ENCODE results near the gene LZTR1.

DNA sequence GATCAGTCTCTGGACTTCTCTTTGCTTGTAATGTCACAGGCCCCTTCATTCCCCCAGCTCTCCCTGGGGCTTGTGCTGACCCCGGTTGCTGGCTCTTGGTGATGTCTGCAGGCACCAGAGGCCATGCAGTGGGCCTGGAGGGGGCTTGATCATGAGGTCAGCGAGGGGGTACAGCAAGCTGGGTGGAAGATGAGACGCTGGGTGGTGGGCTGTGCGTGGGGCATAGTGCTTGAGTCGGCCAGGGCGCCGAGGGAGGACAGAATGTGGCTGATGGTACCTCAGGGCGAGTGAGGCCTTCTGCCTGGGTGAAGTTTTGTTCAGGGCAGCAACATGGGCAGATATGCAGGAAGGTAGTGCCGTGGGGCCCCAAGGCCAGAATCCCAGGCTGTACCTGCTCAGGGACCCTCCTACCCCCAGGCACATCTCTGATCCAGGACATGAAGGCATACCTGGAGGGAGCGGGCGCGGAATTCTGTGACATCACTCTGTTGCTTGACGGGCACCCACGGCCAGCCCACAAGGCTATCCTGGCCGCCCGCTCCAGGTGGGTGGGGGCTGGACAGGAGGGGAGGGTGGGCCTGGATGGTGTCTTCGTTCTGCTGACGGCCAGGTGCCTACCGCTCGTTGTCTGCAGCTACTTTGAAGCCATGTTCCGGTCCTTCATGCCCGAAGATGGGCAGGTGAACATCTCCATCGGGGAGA lies 13.4 kb downstream of the LZTR1 start:
- TF ChIP-seq, protein P1, sequence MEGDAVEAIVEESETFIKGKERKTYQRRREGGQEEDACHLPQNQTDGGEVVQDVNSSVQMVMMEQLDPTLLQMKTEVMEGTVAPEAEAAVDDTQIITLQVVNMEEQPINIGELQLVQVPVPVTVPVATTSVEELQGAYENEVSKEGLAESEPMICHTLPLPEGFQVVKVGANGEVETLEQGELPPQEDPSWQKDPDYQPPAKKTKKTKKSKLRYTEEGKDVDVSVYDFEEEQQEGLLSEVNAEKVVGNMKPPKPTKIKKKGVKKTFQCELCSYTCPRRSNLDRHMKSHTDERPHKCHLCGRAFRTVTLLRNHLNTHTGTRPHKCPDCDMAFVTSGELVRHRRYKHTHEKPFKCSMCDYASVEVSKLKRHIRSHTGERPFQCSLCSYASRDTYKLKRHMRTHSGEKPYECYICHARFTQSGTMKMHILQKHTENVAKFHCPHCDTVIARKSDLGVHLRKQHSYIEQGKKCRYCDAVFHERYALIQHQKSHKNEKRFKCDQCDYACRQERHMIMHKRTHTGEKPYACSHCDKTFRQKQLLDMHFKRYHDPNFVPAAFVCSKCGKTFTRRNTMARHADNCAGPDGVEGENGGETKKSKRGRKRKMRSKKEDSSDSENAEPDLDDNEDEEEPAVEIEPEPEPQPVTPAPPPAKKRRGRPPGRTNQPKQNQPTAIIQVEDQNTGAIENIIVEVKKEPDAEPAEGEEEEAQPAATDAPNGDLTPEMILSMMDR (IDR thresholded peaks at IDR 0.05; ENCODE audit: low read depth, low read length): no peak
- no peak for TF ChIP-seq POLR2A (IDR thresholded peaks at IDR 0.05; ENCODE audit: extremely low read depth, insufficient read length)
- TF ChIP-seq, protein P2, sequence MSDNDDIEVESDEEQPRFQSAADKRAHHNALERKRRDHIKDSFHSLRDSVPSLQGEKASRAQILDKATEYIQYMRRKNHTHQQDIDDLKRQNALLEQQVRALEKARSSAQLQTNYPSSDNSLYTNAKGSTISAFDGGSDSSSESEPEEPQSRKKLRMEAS (IDR thresholded peaks at IDR 0.05; ENCODE audit: low read depth, low read length): no peak

Measured in NB4 (cell line).